ENCODE results near the gene RASSF10. TPM values are rescaled to one million over a fixed set of nuclear protein-coding genes. Genes with fewer than 3 reads are reported as not detected.
A peak's percentile ranks its signal among the peaks of the same experiment; 100 is the strongest.

RASSF10 gene
- total RNA-seq, 1 experiment from 2014 or later, result 2.4 TPM

DNA sequence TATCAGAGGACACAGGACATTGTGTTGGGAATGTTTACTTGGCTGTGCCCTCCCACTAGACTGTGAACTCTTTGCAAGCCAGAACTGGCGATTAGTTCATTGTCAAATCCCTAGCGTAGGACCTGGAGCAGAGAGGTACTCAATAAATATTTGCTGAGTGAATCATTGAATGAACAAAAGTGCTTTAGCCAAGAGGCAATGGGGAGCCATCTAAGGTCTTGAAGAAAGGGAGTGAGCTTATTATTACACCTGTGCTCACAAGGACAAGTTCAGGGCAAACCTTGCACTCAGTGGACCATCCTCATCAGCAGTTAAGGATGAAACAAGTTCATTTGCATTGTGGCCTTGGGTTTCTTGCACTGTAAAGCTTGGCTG lies 1.1 kb upstream of the RASSF10 start:
- Histone ChIP-seq H3K4me2 (ENCODE audit: insufficient read depth, insufficient read length, low read length) (peak overlapping the region; percentile 72), H3K9ac (ENCODE audit: extremely low read depth, insufficient read length, low read length) (no peak overlapping the region), H2BK15ac (ENCODE audit: low read depth, low read length) (no peak overlapping the region), H2AFZ (ENCODE audit: low read length) (no peak overlapping the region), H3T11ph (ENCODE audit: low read length) (no peak overlapping the region), H2BK120ac (ENCODE audit: low read depth, low read length, poor library complexity, severe bottlenecking) (no peak overlapping the region), H3K23ac (ENCODE audit: insufficient read length, low read depth, low read length) (no peak overlapping the region), H4K91ac (ENCODE audit: insufficient read length, low read depth, low read length) (no peak overlapping the region), H4K20me1 (ENCODE audit: control insufficient read depth, insufficient read depth, insufficient read length) (no peaks in the 10 kb centered on the region), H2AK5ac (ENCODE audit: insufficient read length, low read length) (no peak overlapping the region), H3K23me2 (ENCODE audit: insufficient read length, low read depth, low read length, poor library complexity, severe bottlenecking) (peaks cover 14% of the 10 kb centered on the region), H3K79me1 (ENCODE audit: insufficient read depth, low read depth, low read length, poor library complexity, severe bottlenecking) (no peaks in the 10 kb centered on the region), H3K27me3 (ENCODE audit: insufficient read depth, low read length) (peaks cover 26% of the 10 kb centered on the region; the same call in 1 of the 2 replicates), H3K4ac (ENCODE audit: low read depth, low read length) (no peak overlapping the region), H4K5ac (ENCODE audit: insufficient read length, low read depth, low read length) (no peak overlapping the region), H3K18ac (ENCODE audit: insufficient read length, low read depth, low read length) (no peak overlapping the region), H3K14ac (ENCODE audit: insufficient read depth, low read length) (no peak overlapping the region), H3K56ac (ENCODE audit: insufficient read length, low read depth, low read length) (no peak overlapping the region), H2BK5ac (ENCODE audit: insufficient read length, low read length) (no peak overlapping the region), H3K27ac (ENCODE audit: insufficient read length, low read depth, low read length) (no peak overlapping the region), H4K8ac (replicated peaks; ENCODE audit: insufficient read length, low read depth, low read length) (no peak overlapping the region), H3K79me2 (ENCODE audit: insufficient read depth, low read length) (no peaks in the 10 kb centered on the region), H2BK12ac (ENCODE audit: insufficient read length, low read depth, low read length) (no peak overlapping the region), H3K4me1 (ENCODE audit: insufficient read depth, low read length) (peaks cover 8% of the 10 kb centered on the region; the same call in 1 of the 2 replicates), H2BK20ac (ENCODE audit: low read depth, low read length, poor library complexity, severe bottlenecking) (no peak overlapping the region), H3K9me3 (ENCODE audit: control insufficient read depth, low read depth, low read length) (no peaks in the 10 kb centered on the region)
- TF ChIP-seq, protein P1, sequence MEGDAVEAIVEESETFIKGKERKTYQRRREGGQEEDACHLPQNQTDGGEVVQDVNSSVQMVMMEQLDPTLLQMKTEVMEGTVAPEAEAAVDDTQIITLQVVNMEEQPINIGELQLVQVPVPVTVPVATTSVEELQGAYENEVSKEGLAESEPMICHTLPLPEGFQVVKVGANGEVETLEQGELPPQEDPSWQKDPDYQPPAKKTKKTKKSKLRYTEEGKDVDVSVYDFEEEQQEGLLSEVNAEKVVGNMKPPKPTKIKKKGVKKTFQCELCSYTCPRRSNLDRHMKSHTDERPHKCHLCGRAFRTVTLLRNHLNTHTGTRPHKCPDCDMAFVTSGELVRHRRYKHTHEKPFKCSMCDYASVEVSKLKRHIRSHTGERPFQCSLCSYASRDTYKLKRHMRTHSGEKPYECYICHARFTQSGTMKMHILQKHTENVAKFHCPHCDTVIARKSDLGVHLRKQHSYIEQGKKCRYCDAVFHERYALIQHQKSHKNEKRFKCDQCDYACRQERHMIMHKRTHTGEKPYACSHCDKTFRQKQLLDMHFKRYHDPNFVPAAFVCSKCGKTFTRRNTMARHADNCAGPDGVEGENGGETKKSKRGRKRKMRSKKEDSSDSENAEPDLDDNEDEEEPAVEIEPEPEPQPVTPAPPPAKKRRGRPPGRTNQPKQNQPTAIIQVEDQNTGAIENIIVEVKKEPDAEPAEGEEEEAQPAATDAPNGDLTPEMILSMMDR (conservative IDR thresholded peaks at IDR 0.05), result no peak
- Mint-ChIP-seq H3K27ac (no peak overlapping the region), H3K27me3 (ENCODE audit: low read depth) (peaks cover 77% of the 10 kb centered on the region), H3K36me3 (ENCODE audit: insufficient read depth in 1 of 3, low read depth in 3 of 3) (peaks cover 8 to 15% (median 12%) of the 10 kb centered on the region in 3 experiments; a peak in 6 of 7 replicates), H3K4me3 (peak overlapping the region; percentile 73 to 83; a peak in 3 of 5 replicates), H3K9me3 (peaks cover 14 to 17% of the 10 kb centered on the region in 2 experiments), H3K4me1 (peaks cover 54 to 56% of the 10 kb centered on the region in 2 experiments)
- WGBS (ENCODE audit: extremely low coverage, insufficient read length, low lambda C conversion rate), result no CpG with 5 or more reads among the region's 2 CpGs
- no peak for DNase-seq

Data from H9 (cell line).